Measurements from ENCODE around the gene LILRB4.
"Not testable (repeated sequence)": the region's sequence is repeated elsewhere in the genome, so short reads cannot be mapped to it uniquely, and the experiment has no call there.

GRCh38 chr19:54631489-54632337 lies 31.1 kb upstream of the LILRB4 start:
- TF ChIP-seq FOSL1 (IDR thresholded peaks at IDR 0.05; ENCODE audit: low read depth); EZH2 (IDR thresholded peaks at IDR 0.05); CTCF (IDR thresholded peaks at IDR 0.05 in 2 of 3, conservative IDR thresholded peaks at IDR 0.05 in 1 of 3; ENCODE audit: borderline replicate concordance in 1 of 3, insufficient read depth in 1 of 3, low read depth in 2 of 3, low read length in 2 of 3); EZH2phosphoT487 (IDR thresholded peaks at IDR 0.05; ENCODE audit: borderline replicate concordance); POLR2A (IDR thresholded peaks at IDR 0.05; ENCODE audit: borderline replicate concordance, extremely low read depth, insufficient read depth, insufficient read length); SIN3A (IDR thresholded peaks at IDR 0.05; ENCODE audit: low read depth); MAX (IDR thresholded peaks at IDR 0.05): not testable (repeated sequence)

Measured in HCT116 (cell line).